HPDE6-E6E7 (cell line): ENCODE results near the gene TNRC6A.
A peak's percentile ranks its signal among the peaks of the same experiment; 100 is the strongest.
"Not testable (repeated sequence)": the region's sequence is repeated elsewhere in the genome, so short reads cannot be mapped to it uniquely, and the experiment has no call there.

ENCODE experiments used
- DNase-seq: peaks from one replicate; pipeline ENCODE4 v3.0.0; 2011; ENCODE audit warnings: missing footprints; ENCODE audit errors: extremely low spot score

Gene TNRC6A

DNA sequence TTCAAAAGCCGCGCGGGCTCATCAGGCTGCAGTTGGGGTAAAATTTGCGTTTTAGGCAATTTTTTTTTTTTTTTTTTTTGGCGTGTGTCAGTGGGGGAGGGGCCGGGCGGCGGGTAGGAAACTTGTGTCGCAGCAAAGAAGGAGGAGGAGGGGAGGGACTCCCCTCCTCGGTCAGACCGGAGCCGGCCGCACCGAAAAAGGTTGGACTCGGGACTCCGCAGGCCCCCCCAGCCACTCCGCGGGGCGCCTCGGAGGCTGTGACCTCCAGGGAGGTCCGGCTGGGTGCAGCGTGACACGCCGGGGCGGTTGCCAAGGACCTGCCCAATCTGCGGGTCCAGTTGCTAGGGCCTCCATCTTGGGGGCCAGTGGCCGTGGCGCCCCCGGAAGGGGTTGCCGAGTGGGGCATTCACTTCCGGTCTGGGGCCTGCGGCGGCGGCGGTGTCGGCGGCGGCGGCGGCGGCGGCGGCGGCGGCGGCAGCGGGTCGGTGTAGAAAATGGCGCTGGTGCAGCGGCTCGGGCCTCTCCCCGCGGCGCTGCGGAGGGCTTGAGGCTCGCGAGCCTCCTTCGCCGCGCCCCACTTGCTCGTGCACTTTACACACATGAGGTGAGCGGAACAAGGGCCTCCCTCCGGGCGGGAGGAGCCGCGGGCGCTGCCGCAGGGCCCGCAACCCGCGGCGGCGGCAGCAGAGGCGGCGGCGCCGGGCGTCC, at the start of gene TNRC6A:
Gene TNRC6A, plus strand, starts transcription at position 409 of the 708 bp plus-strand sequence. Its CDS starts 191 bp downstream, at position 600.
- peak; percentile 80 for DNase-seq

DNA sequence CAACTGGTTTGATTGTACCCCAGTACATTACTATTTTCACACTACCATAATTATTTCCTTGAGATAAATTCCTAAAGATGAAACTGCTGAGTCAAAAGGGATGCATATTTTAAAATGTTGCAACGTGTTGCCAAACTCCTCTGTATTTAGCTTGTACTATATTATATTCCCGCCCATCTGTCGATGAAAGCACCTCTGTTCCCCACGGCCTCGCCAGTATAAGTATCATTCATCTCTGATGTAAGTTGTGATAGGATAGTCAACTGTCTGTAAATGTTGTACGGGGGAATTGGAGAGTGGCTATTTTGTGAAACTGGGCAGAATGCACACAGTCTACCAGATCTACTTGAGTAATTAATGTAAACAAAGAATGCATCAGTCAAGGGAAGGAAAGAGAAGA, 47.7 kb upstream of the TNRC6A start:
- peak; percentile 28 for DNase-seq

DNA sequence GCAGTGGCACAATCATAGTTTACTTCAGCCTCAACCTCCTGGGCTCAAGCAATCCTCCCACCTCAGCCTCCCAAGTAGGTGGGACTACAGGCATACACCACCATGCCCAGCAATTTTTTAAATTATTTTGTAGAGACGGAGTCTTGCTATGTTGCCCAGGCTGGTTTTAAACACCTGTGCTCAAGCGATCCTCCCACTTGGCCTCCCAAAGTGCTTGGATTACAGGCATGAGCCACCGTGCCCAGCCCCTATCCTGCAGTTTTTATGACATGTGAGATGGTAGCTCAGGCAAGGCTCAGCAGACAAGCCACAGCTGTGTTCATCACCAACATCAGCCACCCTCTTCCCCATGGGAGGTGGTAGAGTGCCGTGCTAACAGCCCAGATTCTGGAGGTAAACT, 46.2 kb upstream of the TNRC6A start:
- no peak for DNase-seq

DNA sequence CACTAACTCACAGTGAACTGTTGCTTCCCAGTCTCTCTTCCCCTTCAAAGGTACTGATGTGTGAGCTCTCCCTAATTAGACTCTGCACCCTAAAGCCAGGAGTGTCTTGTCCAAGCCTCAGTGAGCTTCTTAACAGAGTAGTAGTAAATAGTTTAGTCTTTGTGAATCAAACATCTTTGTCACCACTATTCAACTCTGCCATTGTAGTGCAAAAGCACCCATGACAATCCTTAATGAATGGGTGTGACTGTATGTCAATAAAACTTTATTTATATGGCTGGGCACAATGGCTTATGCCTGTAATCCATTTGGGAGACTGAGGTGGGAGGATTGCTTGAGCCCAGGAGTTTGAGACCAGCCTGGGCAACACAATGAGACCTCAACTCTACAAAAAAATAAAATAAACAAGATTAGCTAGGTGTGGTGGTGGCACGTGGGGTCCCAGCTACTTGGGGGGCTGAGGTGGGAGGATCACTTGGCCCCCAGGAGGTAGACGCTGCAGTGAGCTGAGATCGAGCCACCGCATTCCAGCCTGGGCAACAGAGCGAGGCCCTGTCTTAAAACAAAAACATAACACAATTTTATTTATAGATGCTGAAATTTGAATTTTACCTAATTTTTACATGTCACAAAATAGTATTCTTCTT, 45.5 kb upstream of the TNRC6A start:
- no peak for DNase-seq

DNA sequence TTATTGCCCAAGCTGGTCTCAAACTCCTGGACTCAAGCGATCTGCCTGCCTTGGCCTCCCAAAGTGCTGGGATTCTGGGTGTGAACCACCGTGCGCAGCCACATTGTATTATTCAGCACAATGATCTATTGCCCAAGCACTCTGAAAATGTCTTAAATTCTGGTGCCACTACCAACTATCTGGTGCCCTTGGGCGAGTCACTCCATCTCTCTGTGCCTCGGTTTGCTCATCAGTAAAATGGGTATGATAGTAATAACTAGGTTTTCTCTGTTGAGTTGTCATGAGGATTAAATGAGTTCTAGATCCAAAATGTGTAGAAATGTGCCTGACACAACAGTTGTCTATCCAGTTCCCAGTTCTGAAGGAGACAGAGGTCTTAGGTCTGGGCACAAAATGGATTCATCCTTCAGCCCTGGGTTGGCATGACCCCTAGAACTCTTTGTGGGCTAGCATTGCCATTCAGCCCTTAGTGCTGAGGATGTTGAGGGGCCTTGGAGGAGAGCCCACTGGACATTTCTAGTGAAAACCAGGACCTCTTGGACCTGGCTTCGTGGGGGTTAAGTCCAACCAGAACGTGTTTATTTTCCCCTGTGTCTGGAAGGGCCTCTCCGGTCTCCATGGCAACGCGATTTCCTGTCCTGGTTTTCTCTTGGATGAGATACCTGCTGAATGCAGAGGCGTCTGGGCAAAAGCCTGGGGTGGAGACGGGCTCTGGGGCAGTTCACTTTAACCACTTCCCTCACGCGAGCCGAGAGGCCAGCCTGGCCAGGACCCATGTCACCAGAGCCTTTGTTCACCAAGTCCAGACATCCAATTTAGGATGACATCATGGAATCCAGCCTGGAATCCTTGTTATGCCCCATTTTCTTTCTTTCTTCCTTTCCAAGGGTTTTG, 43.7 kb upstream of the TNRC6A start:
- peak; percentile 28 for DNase-seq

DNA sequence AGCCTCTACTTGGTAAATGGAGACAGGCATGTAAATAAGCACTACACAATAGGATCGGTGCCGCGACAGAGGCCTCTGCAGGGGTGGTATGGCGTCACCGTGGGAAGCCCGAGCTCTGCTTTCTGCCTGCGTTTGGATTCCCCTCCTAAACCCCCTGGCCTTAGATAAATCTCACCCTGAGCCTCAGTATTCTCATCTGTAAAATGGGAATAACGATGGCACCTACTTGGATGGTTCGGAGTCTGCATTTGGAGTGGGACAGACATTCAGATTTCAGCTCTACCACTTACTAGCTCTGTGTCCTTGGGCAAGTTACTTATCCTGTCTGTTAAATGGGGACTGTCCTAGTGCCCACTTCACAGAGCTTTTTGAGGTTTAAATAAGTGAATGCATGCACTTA, 42.8 kb upstream of the TNRC6A start:
- no peak for DNase-seq

DNA sequence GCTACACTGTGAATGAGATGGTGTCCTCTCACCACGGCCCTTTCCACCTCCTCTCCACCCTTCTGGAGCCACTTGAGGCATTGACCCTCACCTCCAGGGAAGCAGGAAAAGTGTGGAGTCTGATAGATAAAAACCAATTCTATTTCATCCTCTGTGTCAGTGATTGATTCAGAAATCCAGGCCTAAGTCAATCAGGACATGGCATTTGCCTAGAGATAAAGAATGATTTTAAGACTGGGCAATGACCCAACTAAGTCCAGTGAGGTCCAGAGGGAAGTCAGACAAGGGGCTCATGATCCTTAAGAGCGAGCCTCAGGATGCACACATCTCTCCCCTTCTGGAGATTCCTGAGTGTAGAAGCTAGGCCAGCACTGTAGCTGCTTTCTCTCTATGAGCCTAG, 41.1 kb upstream of the TNRC6A start:
- DNase-seq, result no peak

DNA sequence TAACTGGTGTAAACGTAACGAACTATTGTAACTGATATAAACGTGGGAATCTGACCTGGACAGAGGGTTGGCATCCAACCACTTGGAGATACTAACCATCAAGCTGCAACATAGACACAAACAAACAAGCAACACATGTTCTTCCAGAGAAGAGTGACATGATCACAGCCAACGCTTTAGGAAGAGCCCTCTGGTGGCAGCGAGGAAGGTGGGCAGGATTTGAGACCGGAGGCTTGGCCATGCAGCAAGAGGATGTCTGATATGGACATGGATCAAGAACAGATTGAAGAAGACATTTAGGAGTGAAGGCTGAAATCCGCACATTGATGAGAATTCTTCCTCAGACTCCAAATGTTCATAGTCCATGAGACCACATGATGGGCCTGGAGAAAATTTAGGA, 40.3 kb upstream of the TNRC6A start:
- DNase-seq, result peak; percentile 31

DNA sequence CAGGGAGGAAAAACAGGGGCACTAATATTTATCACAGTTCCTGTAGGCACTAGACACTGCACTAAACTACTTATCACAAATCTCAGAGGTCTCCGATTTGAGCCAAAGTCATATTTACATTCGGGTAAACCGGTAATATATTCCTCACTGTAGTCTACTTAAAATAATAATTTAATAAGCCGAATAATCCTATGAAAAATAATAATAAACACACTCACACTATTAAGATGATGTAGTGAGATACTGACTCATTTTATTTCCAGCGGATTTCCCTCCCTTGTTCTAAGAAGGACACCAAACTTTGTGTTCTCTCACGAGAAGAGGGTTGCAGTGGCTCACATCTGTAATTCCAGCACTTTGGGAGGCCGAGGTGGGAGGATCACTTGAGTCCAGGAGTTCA, 36.6 kb upstream of the TNRC6A start:
- DNase-seq, result no peak

DNA sequence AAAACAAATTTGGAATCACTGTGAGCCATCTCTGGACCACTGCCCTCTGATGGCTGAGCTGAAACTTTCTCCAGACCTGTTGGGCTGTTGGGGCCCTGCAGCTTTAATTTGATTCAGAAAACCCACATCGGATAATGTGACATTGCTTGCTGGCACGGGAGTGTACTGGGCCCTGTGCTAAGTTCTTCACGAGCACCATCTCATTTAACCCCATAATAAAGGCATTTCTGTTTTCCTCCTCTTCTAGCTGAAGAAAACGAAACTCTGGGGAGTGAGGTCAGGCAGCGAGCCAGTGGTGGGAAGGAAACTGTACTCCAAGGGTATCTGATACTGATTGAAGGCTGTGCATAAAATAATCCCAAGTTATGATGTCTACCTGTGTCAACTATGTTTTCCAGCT, 34.5 kb upstream of the TNRC6A start:
- no peak for DNase-seq

DNA sequence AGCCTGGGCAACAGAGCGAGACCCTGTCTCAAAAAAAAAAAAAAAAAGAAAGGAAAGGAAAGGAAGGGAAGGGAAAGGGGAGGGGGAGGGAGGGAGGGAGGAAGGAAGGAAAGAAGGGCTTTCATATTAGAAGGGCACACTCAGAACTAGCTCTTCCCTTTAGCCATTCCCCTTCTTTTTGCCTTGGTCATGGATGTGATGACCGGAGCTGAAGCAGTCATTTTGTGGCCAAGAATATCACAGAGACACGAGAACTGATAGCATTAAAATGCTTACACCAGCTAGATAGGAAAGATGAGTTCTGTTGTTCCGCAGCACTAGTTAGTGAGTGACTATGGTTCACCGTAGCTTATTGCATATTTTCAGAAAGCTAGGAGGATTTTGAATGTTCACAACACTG, 32.8 kb upstream of the TNRC6A start:
- no peak for DNase-seq

DNA sequence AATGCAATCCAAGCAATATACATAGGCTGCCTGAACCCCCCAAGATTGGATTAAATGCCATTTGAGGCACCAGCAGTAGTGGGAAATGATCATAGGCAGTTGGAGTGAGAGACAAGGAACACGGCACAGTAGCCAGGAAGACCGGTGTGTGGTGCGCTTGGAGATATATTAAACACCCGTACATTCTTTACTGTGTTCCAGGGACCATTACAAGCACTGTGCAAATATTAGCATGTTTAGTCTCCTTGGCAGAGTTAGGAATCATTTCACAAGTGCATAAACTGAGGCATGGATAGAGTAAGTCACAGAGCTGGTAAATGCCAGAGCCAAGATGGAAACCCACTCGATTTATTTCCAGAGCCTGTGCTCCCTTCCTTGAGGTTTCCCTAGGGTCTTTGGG, 31.1 kb upstream of the TNRC6A start:
- DNase-seq, result no peak

DNA sequence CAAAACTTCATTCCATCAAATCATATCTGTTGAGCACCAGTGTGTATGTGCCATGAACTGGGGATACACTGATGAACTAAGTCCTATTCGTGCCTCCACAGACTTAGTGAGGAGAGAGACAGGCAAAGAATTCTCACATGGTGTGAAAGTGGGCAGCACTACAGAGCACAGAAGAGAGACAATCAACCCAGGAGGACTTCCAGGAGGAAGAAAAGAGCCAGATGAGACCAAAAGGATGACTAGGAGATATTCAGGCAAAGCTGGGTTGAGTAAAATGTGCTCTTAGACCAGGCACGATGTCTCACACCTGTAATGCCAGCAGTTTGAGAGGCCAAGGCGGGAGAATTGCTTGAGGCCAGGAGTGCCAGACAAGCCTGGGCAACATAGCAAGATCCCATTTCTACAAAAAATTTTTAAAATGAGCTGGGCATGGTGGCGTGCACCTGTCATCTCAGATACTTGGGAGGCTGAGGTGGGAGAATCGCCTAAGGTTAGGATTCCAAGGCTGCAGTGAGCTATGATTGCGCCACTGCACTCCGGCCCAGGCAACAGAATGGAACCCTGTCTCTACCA, 30.2 kb upstream of the TNRC6A start:
- DNase-seq, result no peak

DNA sequence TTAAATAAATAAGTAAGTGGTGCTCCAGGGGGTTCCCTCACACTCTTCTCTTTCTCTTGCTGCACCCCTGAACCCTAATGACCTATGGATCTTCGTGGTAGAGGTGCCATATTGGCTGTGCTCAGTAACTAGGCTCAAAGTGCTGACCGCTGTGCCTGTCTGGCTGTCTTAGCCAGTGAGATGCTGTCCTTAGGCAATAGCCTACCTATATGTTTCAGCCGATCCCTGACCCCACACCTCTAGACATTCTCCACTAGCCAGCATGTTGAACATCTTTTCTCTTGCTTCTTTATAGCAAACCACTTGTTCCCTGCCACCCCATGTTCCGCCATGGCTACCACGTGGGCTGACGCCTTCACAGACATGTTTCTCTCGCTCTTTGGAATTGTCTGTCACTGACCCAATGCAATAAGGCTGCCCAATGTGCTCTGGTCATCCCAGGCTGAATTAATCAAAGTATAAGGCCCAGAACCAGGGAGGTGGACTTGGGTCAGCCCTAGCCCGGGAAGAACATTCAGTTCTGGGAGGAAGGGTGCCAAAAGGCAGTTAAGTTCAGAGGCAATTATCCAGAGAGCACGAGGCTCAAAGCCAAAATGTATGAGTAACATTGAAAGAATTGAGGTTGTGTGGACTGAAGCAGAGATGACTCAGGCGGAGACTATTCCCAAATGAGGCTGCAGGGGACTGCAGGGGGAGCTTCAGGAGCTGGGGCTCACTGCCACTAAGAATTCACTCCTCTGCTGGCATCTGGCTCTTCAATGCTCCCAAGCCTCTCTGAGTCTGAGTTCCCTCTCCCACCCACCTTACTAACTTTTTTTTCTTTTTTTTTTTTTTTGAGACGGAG, 28.7 kb upstream of the TNRC6A start:
- DNase-seq, result peak; percentile 80

DNA sequence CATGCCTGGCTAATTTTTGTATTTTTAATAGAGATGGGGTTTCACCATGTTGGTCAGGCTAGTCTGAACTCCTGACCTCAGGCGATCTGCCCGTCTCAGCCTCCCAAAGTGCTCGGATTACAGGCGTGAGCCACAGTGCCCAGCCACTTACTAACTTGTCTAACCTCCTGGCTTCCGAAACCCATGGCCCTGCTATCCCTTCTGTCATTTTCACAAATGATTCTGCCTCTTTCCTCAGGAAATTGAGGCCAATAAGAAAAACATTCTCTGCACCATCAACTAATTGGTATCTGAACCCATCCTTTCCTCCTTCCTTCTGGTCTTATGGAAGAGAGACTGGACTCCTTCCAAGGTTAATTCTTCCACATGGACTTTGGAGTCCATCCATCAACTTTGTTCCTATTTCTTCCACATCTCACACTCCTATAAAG, 27.9 kb upstream of the TNRC6A start:
- no peak for DNase-seq

DNA sequence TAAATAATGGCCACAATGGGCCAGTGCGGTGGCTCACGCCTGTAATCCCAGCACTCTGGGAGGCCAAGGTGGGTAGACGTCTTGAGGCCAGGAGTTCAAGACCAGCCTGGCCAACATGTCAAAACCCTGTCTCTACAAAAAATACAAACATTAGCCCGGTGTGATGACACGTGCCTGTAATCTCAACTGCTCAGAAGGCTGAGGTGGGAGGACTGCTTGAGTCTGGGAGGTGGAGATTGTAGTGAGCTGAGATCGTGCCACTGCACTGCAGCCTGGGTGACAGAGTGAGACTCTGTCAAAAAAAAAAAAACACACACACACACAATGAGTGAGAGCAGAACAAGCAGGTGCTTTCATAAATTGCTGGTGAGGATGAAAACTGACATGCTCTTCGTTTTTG, 21.7 kb upstream of the TNRC6A start:
- not testable (repeated sequence) for DNase-seq

DNA sequence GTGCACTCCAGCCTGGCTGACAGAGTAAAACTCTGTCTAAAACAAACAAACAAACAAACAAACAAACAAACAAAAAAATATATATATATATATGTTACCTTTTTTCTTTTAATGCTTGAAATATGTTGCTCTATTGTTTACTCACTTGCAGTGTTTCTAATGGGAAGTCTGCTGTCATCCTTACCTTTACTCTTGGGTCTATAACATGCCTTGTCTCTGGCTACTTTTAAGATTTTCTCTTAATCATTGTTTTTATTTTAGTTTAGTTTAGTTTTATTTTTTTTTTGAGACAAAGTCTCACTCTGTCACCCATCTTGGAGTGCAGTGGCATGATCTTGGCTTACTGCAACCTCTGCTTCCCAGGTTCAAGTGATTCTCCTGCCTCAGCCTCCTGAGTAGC, 16.1 kb upstream of the TNRC6A start:
- DNase-seq, result no peak

DNA sequence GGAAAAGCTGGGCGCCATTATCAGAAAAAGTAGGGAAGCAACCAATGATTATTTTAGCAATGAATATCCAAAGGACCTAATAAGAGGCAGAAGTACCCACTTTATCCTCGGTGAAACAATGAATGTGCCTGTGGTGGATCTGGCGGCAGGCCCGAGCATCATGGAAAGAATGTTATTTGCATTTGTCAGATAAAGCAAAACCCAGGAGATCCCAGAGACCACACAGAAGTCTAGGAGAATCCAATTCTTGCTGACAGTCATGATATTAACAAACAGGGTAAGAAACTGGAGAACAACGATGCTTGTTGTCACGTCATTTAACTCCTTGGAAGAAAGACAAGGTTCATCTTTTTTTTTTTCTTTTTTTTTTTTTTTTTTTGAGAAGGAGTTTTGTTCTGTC, 12.0 kb upstream of the TNRC6A start:
- no peak for DNase-seq

DNA sequence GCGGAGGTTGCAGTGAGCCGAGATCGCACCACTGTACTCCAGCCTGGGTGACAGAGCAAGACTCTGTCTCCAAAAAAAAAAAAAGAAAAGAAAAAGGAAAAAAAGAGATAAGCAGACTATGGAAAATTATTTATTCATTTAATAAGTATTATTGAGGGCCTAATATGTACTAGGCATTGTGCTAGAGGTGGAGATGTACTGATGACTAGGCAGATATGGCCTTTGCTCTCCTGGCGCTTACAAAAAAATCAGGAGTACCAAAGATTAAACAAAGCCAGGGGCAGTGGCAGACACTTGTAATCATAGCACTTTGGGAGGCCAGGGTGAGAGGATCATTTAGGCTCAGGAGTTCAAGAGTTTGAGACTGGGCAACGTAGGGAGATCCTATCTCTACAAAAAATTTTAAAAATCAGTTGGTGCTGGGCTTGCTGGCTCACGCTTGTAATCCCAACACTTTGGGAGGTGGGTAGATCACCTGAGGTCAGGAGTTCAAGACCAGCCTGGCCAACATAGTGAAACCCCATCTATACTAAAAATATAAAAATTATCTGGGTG, 10.4 kb upstream of the TNRC6A start:
- no peak for DNase-seq

DNA sequence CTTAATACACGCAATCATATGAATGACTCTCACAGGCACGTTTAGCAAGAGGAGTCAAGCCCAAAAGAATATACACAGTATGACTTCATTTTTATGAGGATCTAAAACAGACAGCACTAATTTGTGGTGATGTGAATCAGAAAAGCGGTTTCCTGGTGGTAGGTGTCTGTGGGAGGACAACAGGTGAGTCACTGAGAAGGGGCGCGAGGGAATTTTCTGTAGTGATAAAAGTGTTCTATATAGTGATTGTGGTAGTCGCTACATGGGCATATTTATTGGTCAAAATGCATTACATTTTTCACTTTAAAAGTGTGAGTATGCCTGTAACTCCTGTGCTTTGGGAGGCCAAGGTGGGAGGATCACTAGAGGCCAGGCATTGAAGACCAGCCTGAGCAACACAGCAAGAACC, 7.6 kb upstream of the TNRC6A start:
- DNase-seq, result no peak

DNA sequence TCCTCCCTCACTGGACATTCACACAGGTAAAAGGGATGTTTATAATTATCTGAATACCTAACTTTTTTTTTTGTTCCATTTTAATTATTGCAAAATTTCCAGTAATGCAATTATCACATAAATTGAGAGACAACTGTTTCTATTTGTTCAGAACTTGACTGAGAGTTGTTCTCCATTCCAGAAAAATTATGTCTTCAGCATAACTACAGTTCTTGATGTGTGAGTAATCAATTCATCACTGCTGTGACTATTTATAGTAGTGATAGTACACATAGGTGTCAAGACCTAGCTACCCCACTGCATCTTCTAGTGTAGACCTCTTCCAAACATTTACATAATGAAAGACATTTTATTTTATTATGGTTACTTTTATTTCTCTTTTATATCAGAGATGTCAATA, 5.8 kb upstream of the TNRC6A start:
- peak; percentile 39 for DNase-seq
